Aorta (tissue), 5 donors: Measurements from ENCODE around the gene INSM1. TPM values are rescaled to one million over a fixed set of nuclear protein-coding genes. Genes with fewer than 3 reads are reported as not detected.

ENCODE experiments used
- ATAC-seq: fragments of 200-7000 bp; cut with Tn5 transposase; one replicate; pipeline ENCODE4 v1.9.1; 2022; ENCODE audit warnings: moderate library complexity; ENCODE audit not compliant: low FRiP score
- DNase-seq, 2 donors: peaks; one replicate each; pipeline ENCODE4 v3.0.0-alpha.2; 2020
- H3K27ac ChIP-seq, 2 donors: one replicate each; pipeline ENCODE4 v1.5.1; 2013; ENCODE audit warnings: low read length in 2 of 2, mild to moderate bottlenecking in 2 of 2, moderate library complexity in 2 of 2, control low read depth in 1 of 2, inconsistent platforms in 1 of 2, low read depth in 1 of 2
- H3K27me3 ChIP-seq, 2 donors: one replicate each; pipeline ENCODE4 v1.6.1; 2013; ENCODE audit warnings: control low read depth in 1 of 2, low read length in 1 of 2, mild to moderate bottlenecking in 1 of 2, moderate library complexity in 1 of 2; ENCODE audit not compliant: insufficient read depth in 2 of 2, control insufficient read depth in 1 of 2
- H3K36me3 ChIP-seq, 2 donors: one replicate each; pipeline ENCODE4 v1.6.1; 2013; ENCODE audit warnings: control low read depth in 1 of 2, low read length in 1 of 2, mild to moderate bottlenecking in 1 of 2; ENCODE audit not compliant: insufficient read depth in 2 of 2, control insufficient read depth in 1 of 2
- H3K4me1 ChIP-seq, 2 donors: one replicate each; pipeline ENCODE4 v1.6.1; 2013; ENCODE audit warnings: low read length in 2 of 2, control low read depth in 1 of 2, mild to moderate bottlenecking in 1 of 2, moderate library complexity in 1 of 2; ENCODE audit not compliant: insufficient read depth in 2 of 2, control insufficient read depth in 1 of 2
- H3K4me3 ChIP-seq, 2 donors: one replicate each; pipeline ENCODE4 v1.5.1; 2013; ENCODE audit warnings: low read length in 2 of 2, control low read depth in 1 of 2, mild to moderate bottlenecking in 1 of 2
- H3K9me3 ChIP-seq: one replicate; pipeline ENCODE4 v1.6.1; 2013; ENCODE audit warnings: mild to moderate bottlenecking, low read length; ENCODE audit not compliant: control insufficient read depth
- WGBS, 2 donors: extraction: QIAGEN DNeasy Blood & Tissue Kit; methylation state at CpG; one replicate each; pipeline ENCODE4 v1.1.7; 2013; 5-methylcytosine and 5-hydroxymethylcytosine counted together
- intact Hi-C, 2 donors: fragments of 100-400 bp; cut with DNase I; formaldehyde crosslinking; loops; one replicate each; pipeline versions ENCODE4 v1.14.2 to v1.15.0; 2022
- polyA plus RNA-seq, 2 donors: library from polyadenylated mRNA; stranded (reverse); fragments of 200-250 nt; gene quantifications; one replicate each; pipeline ENCODE4 v1.2.3, GENCODE V29; 2013
- total RNA-seq, 2 donors: library from RNA; stranded (reverse); fragmentation: NEBNext Ultra II Directional; extraction: Animal tissue kit (Norgen Biotek cat#: 25700); gene quantifications; one replicate each; pipeline ENCODE4 v1.2.1, GENCODE V29; 2021
- donor health status: healthy with polysubstance abuse.
- donor health status: Bipolar disorder and iron deficiency.
- donor health status: DM: no; HTN: no; CAD: no.
- donor health status: DM: no; HTN: no; CAD: no.
- donor health status: DM: yes; HTN: yes; CAD: no.

Gene INSM1
- total and polyA plus RNA-seq, 4 donors: 0.25 TPM; not detected in 3

- Histone ChIP-seq H3K4me3 (no peak overlapping the region), H3K27me3 (no peaks in the 10 kb centered on the region), H3K27ac (no peak overlapping the region), H3K4me1 (no peaks in the 10 kb centered on the region), H3K9me3 (no peaks in the 10 kb centered on the region), H3K36me3 (no peaks in the 10 kb centered on the region)
- intact Hi-C loops: no loop called here
- DNase-seq (no peak), ATAC-seq (no peak)
- WGBS, 2 donors: 92 to 96% methylated on average over 12 of the region's 12 CpGs
These were observed 27.2 kb downstream of the INSM1 start for GRCh38 chr20:20395087-20395486.

DNA sequence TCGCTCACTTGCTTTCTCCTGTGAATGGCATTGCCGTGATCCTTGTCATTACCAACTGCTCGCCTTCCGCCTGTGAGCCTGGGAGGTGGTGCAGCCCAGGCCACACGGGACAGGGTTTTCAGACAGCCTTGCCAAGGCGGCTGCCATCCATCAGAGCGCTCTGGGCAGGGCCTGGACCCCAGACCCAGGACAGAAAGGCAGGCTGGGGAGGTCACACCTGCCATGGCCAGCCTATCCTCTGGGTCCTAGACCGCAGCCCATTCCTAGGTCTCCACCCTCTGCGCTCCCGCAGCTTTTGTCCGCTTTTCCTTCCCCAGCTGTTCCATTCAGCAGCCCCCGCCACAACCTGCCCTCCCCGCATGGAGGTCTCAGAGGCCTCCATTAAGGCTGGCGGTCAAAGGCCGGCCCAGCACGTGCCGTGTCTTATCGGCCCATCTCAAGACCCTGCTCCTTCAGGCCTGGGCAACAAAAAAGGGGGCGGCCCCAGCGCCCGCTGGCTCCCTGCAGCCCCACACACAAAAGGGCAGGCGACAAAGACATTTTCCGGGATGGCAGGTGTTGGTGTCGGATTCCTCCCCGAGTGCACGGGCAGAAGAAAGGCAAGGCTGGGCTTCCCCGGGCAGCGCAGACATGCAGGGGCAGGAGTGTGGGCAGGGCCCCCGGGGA lies 28.1 kb downstream of the INSM1 start:
- Histone ChIP-seq H3K4me1 (no peaks in the 10 kb centered on the region), H3K27ac (no peak overlapping the region), H3K4me3 (no peak overlapping the region), H3K27me3 (no peaks in the 10 kb centered on the region), H3K36me3 (no peaks in the 10 kb centered on the region), H3K9me3 (no peaks in the 10 kb centered on the region)
- ATAC-seq (no peak), DNase-seq (no peak)
- 82 to 88% methylated on average over 26 to 29 of the region's 29 CpGs for WGBS, 2 donors
- intact Hi-C loops: no loop called here

GRCh38 chr20:20396794-20397193 lies 28.9 kb downstream of the INSM1 start:
- Histone ChIP-seq H3K4me3 (no peak overlapping the region), H3K4me1 (no peaks in the 10 kb centered on the region), H3K9me3 (no peaks in the 10 kb centered on the region), H3K27ac (no peak overlapping the region), H3K36me3 (no peaks in the 10 kb centered on the region), H3K27me3 (no peaks in the 10 kb centered on the region)
- intact Hi-C loops: no loop called here
- no peak for DNase-seq
- WGBS, 2 donors: 94 to 97% methylated on average over 3 of the region's 3 CpGs
- no peak for ATAC-seq

GRCh38 chr20:20398123-20398522 lies 30.2 kb downstream of the INSM1 start:
- Histone ChIP-seq H3K9me3 (no peaks in the 10 kb centered on the region), H3K27me3 (no peaks in the 10 kb centered on the region), H3K36me3 (no peaks in the 10 kb centered on the region), H3K27ac (no peak overlapping the region), H3K4me1 (no peaks in the 10 kb centered on the region), H3K4me3 (no peak overlapping the region)
- 93 to 97% methylated on average over 7 of the region's 7 CpGs for WGBS, 2 donors
- ATAC-seq: no peak
- no peak for DNase-seq
- intact Hi-C loops: no loop called here

DNA sequence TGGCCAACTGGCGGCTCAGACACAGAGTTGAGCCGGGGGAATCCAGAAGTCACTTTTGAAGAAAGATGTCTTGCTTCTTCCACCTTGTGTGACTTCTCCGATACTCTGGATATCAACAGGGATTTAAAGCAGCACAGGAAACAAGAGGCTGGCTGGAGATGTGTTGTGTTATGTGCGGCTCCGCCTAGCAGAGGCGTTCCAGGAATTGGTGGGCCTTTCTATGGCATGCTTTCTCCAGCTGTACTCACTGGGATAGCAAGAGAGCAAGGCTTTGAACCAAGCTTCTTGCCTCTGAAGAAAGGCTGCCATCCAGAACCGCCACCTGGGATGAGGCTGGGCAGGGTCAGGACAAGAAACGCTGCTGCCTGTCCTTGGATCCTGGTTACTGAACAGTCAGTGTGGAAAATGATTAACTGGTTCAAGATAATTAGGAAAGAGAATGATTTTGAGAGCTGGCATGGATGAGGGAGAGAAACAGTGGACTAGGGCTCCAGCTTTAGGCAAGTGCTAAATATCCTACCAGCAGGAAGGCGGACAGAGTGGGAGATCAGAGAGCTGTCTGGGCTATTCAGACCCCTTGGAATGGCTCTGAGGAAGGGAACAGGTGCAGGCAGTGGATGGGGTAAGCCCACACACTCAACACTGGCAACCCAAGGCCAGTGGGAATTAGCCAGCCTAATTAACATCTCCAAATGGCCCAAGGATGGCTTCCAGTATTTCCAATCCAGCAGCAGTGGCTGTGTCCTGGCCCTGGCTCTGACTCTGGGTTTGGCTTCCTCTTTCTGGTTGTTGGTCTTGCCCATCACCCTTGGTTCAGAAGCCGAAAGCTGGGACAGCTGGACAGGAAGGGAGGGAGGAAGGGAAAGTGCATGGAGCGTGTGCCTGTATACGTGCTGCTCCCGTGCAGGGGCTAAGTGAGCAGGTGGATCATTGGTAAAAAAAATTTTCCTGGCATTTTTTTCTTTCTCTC lies 31.9 kb downstream of the INSM1 start:
- intact Hi-C loops: no loop called here
- no peaks in the 10 kb centered on the region for H3K4me1 ChIP-seq
- no peak for DNase-seq
- H3K27me3 ChIP-seq: no peaks in the 10 kb centered on the region
- H3K27ac ChIP-seq: no peak overlapping the region
- ATAC-seq: no peak
- no peaks in the 10 kb centered on the region for H3K36me3 ChIP-seq
- 90 to 91% methylated on average over 13 of the region's 13 CpGs for WGBS, 2 donors
- H3K9me3 ChIP-seq: no peaks in the 10 kb centered on the region
- H3K4me3 ChIP-seq: no peak overlapping the region

DNA sequence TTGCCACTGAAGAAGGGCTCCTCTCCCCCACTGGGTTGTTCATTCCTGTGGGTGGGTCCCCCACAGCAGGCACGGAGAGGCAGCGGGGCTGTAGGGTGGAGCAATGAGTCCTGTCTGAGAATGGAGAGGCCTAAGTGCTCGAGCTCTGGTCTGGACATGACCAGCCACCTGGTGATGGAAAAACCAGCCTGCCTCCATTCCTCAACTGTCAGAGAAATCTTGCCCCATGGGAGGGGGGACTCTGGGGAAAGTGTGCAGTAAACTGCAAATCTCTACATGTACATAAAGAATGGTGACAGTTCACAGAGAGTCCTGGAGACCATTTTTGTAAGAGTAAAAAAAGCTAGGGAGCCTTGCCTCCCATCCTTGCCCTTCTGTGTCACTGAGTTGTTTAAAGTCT lies 34.1 kb downstream of the INSM1 start:
- no peak for ATAC-seq
- no peaks in the 10 kb centered on the region for H3K36me3 ChIP-seq

GRCh38 chr20:20404633-20405032 lies 36.7 kb downstream of the INSM1 start:
- Histone ChIP-seq H3K4me3 (no peak overlapping the region), H3K27me3 (no peaks in the 10 kb centered on the region), H3K9me3 (no peaks in the 10 kb centered on the region), H3K27ac (no peak overlapping the region), H3K36me3 (no peaks in the 10 kb centered on the region), H3K4me1 (no peaks in the 10 kb centered on the region)
- 94 to 98% methylated on average over 5 of the region's 5 CpGs for WGBS, 2 donors
- intact Hi-C loops: no loop called here
- no peak for ATAC-seq
- DNase-seq: no peak

More for the DNA sequence above, 34.1 kb downstream of the INSM1 start:
- whole genome bisulfite sequencing, 2 donors: 74 to 84% methylated on average over 3 of the region's 3 CpGs
- intact Hi-C loops: no loop called here
- Histone ChIP-seq H3K4me1 (no peaks in the 10 kb centered on the region), H3K27ac (no peak overlapping the region), H3K9me3 (no peaks in the 10 kb centered on the region), H3K4me3 (no peak overlapping the region), H3K27me3 (no peaks in the 10 kb centered on the region)
- DNase-seq: no peak

GRCh38 chr20:20405623-20406022 lies 37.7 kb downstream of the INSM1 start:
- intact Hi-C loops: no loop called here
- H3K4me1 ChIP-seq: no peaks in the 10 kb centered on the region
- H3K4me3 ChIP-seq: no peak overlapping the region
- ATAC-seq: no peak
- 87 to 93% methylated on average over 10 of the region's 10 CpGs for WGBS, 2 donors
- H3K9me3 ChIP-seq: no peaks in the 10 kb centered on the region
- no peaks in the 10 kb centered on the region for H3K27me3 ChIP-seq
- no peak for DNase-seq
- H3K27ac ChIP-seq: no peak overlapping the region
- H3K36me3 ChIP-seq: no peaks in the 10 kb centered on the region

DNA sequence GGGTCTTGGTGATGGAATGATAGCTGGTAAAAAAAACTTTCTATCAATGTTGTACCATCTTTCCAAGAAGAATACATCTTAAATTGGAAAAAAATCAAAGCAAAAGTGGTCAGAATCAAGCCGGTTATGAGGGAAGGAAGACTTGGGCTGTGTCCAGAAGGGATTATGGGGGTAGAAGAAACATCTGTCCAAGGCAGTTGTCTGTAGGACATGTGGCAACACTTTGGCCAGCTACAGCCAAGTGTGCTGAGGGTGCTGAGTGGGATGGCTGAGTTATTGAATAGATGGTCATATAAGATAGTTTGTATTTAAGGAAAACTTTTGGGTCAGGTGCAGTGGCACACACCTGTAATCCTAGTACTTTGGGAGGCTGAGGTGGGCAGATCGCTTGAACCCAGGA lies 38.4 kb downstream of the INSM1 start:
- ATAC-seq: no peak
- intact Hi-C loops: no loop called here
- WGBS, 2 donors: 92 to 98% methylated on average over 2 of the region's 2 CpGs

More for the DNA sequence above, 38.4 kb downstream of the INSM1 start:
- no peaks in the 10 kb centered on the region for H3K4me1 ChIP-seq
- no peak overlapping the region for H3K4me3 ChIP-seq
- no peak overlapping the region for H3K27ac ChIP-seq
- H3K9me3 ChIP-seq: no peaks in the 10 kb centered on the region
- no peaks in the 10 kb centered on the region for H3K27me3 ChIP-seq
- no peaks in the 10 kb centered on the region for H3K36me3 ChIP-seq
- no peak for DNase-seq
